HuH-7 (cell line): ENCODE data around the gene OVCH2.

ENCODE experiments used
- DNase-seq: peaks from one replicate; pipeline ENCODE4 v3.0.0; 2011; ENCODE audit warnings: low spot score

Gene OVCH2

DNA sequence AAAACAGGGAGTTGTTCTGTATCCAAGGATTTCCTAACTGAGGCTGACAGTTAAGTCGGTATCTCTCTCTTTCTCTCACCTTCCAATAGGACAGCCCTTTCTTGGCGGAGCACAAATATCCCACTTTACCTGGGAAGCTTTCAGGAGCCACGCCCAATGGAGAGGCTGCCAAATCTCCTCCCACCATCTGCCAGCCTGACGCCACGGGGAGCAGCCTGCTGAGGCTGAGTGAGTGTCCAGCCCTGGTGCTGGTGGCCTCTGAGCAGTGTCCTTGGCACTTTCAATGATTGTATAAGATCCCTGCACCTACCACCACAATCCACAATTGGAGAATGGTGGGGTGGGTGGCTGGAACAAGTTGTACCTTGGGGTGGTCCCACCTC is 66.6 kb downstream of the OVCH2 start:
- no peak for DNase-seq
